SU-DHL-6 (cell line): ENCODE data around the gene CFAP65.

Source experiments
- H2AFZ ChIP-seq: fragments of 200-600 bp; sonication (generic); 2 replicates; pipeline ENCODE4 v1.6.1; 2014; ENCODE audit warnings: low read depth, mild to moderate bottlenecking, moderate library complexity, mixed read lengths, antibody characterized with exemption, low read length; ENCODE audit not compliant: severe bottlenecking
- H3F3A ChIP-seq: fragments of 200-600 bp; shearing (Covaris generic); 2 replicates; pipeline ENCODE4 v1.6.0; 2016; ENCODE audit warnings: antibody characterized with exemption, mild to moderate bottlenecking; ENCODE audit not compliant: insufficient read depth
- H3K27ac ChIP-seq: fragments of 200-600 bp; sonication (generic); 2 replicates; pipeline ENCODE4 v1.5.1; 2016; ENCODE audit warnings: low read depth, mild to moderate bottlenecking, low read length, moderate library complexity, mixed read lengths
- H3K27me3 ChIP-seq: fragments of 200-600 bp; sonication (generic), shearing (Covaris generic); 2 replicates; pipeline ENCODE4 v1.6.0; 2014; ENCODE audit warnings: mild to moderate bottlenecking, low read length
- H3K36me3 ChIP-seq: fragments of 200-600 bp; sonication (generic); 2 replicates; pipeline ENCODE4 v1.6.1; 2014; ENCODE audit warnings: mild to moderate bottlenecking, low read length, mixed read lengths
- H3K4me2 ChIP-seq: fragments of 300-600, 200-600 bp; shearing (Covaris generic), sonication (generic); 2 replicates; pipeline ENCODE4 v1.6.0; 2014; ENCODE audit warnings: low read length, low read depth, mild to moderate bottlenecking; ENCODE audit not compliant: poor library complexity, severe bottlenecking
- H3K4me3 ChIP-seq: fragments of 200-600 bp; sonication (generic); 2 replicates; pipeline ENCODE4 v1.5.1; 2014; ENCODE audit warnings: antibody characterized with exemption, low read length, mild to moderate bottlenecking, mixed read lengths; ENCODE audit not compliant: insufficient read depth, poor library complexity, severe bottlenecking
- H3K79me2 ChIP-seq: fragments of 200-600 bp; sonication (generic); 2 replicates; pipeline ENCODE4 v1.6.1; 2014; ENCODE audit warnings: mild to moderate bottlenecking, low read length, moderate library complexity; ENCODE audit not compliant: insufficient read depth
- H3K9ac ChIP-seq: fragments of 200-600 bp; sonication (generic); 2 replicates; pipeline ENCODE4 v1.7.0; 2014; ENCODE audit warnings: mild to moderate bottlenecking, low read length
- H3K9me2 ChIP-seq: fragments of 200-600 bp; sonication (generic); replicated peaks from 2 replicates; pipeline ENCODE4 v1.6.1; 2014; ENCODE audit warnings: low read length; ENCODE audit not compliant: insufficient read depth
- H3K9me3 ChIP-seq: fragments of 200-600 bp; sonication (generic); 2 replicates; pipeline ENCODE4 v1.6.1; 2014; ENCODE audit warnings: low read length, mixed read lengths; ENCODE audit not compliant: insufficient read depth
- H4K20me1 ChIP-seq: fragments of 200-600 bp; sonication (generic); 2 replicates; pipeline ENCODE4 v1.6.1; 2014; ENCODE audit warnings: low read depth, mild to moderate bottlenecking, antibody characterized with exemption, low read length, moderate library complexity, mixed read lengths
- CTCF ChIP-seq: fragments of 200-600 bp; sonication (generic); IDR thresholded peaks from one replicate; pipeline ENCODE4 v1.5.1; 2017; ENCODE audit warnings: antibody characterized with exemption, mild to moderate bottlenecking, low read length, moderate library complexity; ENCODE audit not compliant: insufficient read depth, poor library complexity, severe bottlenecking
- EZH2phosphoT487 ChIP-seq: fragments of 200-600 bp; sonication (generic), shearing (Covaris generic); conservative IDR thresholded peaks from 2 replicates; pipeline ENCODE4 v1.6.1; 2018; ENCODE audit warnings: mild to moderate bottlenecking, antibody characterized with exemption, low read length, moderate library complexity, mixed read lengths

Gene CFAP65

GRCh38 chr2:219029829-219030165 lies 11.5 kb downstream of the CFAP65 start:
- no peaks in the 10 kb centered on the region for H3K36me3 ChIP-seq
- H3K79me2 ChIP-seq = no peaks in the 10 kb centered on the region
- no peak for TF ChIP-seq EZH2phosphoT487
- peak; percentile 85 for TF ChIP-seq CTCF
- H3K27me3 ChIP-seq = no peaks in the 10 kb centered on the region
- H3K4me2 ChIP-seq = no peak overlapping the region
- H4K20me1 ChIP-seq = no peaks in the 10 kb centered on the region
- H2AFZ ChIP-seq = no peak overlapping the region
- no peaks in the 10 kb centered on the region for H3K9me3 ChIP-seq
- H3K9ac ChIP-seq = no peak overlapping the region
- H3K27ac ChIP-seq = no peak overlapping the region
- no peak overlapping the region for H3K4me3 ChIP-seq
- H3F3A ChIP-seq = no peaks in the 10 kb centered on the region
- H3K9me2 ChIP-seq = no peaks in the 10 kb centered on the region

- Histone ChIP-seq H3K9me3 (no peaks in the 10 kb centered on the region), H3K27me3 (no peaks in the 10 kb centered on the region)
Measured at GRCh38 chr2:219028996-219029828, 12.1 kb downstream of the CFAP65 start.

GRCh38 chr2:219028141-219028540 lies 13.2 kb downstream of the CFAP65 start:
- no peak overlapping the region for H3K4me3 ChIP-seq
- no peak overlapping the region for H3K27ac ChIP-seq
- H4K20me1 ChIP-seq = no peaks in the 10 kb centered on the region
- H3K4me2 ChIP-seq = no peak overlapping the region
- H3K27me3 ChIP-seq = no peaks in the 10 kb centered on the region
- no peaks in the 10 kb centered on the region for H3K36me3 ChIP-seq
- no peaks in the 10 kb centered on the region for H3K9me3 ChIP-seq
- no peaks in the 10 kb centered on the region for H3K79me2 ChIP-seq
- no peaks in the 10 kb centered on the region for H3K9me2 ChIP-seq
- no peak overlapping the region for H3K9ac ChIP-seq
- H2AFZ ChIP-seq = no peak overlapping the region
- H3F3A ChIP-seq = no peaks in the 10 kb centered on the region
- TF ChIP-seq CTCF = no peak
- TF ChIP-seq EZH2phosphoT487 = no peak

More at GRCh38 chr2:219028996-219029828, 12.1 kb downstream of the CFAP65 start:
- Histone ChIP-seq H2AFZ (no peak overlapping the region), H3K36me3 (no peaks in the 10 kb centered on the region), H3K27ac (no peak overlapping the region), H3K9me2 (no peaks in the 10 kb centered on the region), H3K4me3 (no peak overlapping the region), H4K20me1 (no peaks in the 10 kb centered on the region), H3F3A (no peaks in the 10 kb centered on the region), H3K79me2 (no peaks in the 10 kb centered on the region), H3K9ac (no peak overlapping the region), H3K4me2 (no peak overlapping the region)
- TF ChIP-seq CTCF = no peak
- TF ChIP-seq EZH2phosphoT487 = no peak
